GM13977 (cell line): ENCODE results near the gene EPN2.

ENCODE experiments used
- DNase-seq: peaks from one replicate; pipeline ENCODE4 v3.0.0; 2012; ENCODE audit warnings: low spot score
- in situ Hi-C: fragments of 300-500 bp; cut with MboI; formaldehyde crosslinking; loops from one replicate; pipeline ENCODE4 v1.12.0; 2022; ENCODE audit warnings: low sequenced_read_pairs, low pct_unique_long_range_greater_than_20kb, mixed read lengths, inconsistent platforms; ENCODE audit not compliant: unreplicated experiment
- TF ChIP-seq, protein P1 (sequence below): IDR thresholded peaks from 2 replicates; pipeline ENCODE4 v1.5.1; 2012; ENCODE audit warnings: mild to moderate bottlenecking, control low read depth; ENCODE audit not compliant: insufficient read depth; ENCODE audit errors: extremely low read depth, missing control alignments

The EPN2 gene

DNA sequence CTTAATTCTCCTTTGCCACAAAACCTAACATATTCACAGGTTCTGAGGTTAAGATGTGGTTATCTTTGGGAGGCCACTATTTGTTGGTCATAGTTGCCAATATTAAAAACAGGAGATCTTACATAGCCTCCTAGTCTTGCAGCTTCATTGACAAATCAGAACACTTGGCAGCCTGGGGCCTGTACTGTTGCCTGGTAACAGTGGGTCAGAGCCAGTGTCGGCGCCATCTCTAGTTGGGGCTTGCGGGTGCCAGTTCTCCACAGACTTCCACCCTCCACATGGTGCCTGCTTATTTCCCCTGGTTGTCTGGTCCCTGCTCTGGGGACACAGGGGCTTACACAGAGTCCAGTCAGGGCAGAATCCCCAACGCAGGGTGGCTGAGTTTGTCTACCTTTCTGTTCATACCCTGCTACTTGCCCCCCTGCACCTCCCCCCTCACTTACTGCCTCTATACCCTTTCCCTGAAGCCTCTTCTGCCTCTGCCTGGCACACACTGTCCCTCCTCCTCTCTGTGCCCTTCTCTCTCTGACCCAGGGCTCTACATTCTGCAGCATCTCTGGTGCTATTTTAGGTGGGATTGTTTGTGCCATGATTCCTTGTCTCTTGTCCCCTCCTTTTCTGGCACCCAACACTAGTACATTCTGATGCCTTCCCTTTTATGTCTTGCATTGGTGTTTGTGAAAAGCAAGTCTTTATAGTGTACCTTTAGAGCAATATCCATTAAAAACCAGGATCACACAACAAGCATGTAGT is 13.4 kb downstream of the EPN2 start:
- DNase-seq, result no peak
- in situ Hi-C loops, result no loop called here
- TF ChIP-seq, protein P1, sequence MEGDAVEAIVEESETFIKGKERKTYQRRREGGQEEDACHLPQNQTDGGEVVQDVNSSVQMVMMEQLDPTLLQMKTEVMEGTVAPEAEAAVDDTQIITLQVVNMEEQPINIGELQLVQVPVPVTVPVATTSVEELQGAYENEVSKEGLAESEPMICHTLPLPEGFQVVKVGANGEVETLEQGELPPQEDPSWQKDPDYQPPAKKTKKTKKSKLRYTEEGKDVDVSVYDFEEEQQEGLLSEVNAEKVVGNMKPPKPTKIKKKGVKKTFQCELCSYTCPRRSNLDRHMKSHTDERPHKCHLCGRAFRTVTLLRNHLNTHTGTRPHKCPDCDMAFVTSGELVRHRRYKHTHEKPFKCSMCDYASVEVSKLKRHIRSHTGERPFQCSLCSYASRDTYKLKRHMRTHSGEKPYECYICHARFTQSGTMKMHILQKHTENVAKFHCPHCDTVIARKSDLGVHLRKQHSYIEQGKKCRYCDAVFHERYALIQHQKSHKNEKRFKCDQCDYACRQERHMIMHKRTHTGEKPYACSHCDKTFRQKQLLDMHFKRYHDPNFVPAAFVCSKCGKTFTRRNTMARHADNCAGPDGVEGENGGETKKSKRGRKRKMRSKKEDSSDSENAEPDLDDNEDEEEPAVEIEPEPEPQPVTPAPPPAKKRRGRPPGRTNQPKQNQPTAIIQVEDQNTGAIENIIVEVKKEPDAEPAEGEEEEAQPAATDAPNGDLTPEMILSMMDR, result no peak

DNA sequence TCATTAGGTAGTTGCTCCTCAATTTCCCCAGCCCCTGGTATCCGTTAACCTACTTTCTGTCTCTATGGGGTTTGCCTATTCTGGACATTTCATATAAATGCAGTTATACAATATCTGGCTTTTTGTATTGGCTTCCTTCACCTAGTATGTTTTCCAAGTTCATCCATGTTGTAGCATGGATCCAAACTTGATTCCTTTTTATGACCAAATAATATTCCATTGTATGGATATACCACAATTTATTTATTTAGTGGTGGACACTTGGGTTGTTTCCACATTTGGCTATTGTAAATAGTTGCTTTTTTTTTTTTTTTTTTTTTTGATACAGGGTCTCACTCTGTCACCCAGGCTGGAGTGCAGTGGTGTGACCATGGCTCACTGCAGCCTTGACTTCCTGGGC is 15.9 kb downstream of the EPN2 start:
- TF ChIP-seq, protein P1, result no peak
- in situ Hi-C loops, result no loop called here
- DNase-seq, result no peak

DNA sequence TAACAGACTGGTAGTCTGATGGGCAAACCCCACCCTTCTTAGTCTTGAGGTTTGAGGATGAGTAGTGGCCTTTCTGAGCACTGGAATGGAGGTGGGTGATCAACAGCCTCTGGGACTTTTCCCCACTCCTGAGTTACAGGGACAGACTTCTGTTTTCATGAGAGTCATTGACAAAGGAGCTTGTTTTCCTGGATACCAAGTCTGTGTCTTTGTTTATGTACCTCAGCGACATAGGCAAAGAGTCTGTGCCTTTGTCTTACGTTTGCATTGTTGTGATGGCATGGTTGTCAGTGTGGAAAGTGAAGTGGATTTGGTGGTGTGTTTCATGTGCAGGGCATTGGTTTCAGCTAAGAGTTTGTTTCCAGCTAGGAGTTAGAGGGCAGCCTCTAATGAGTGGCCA is 17.5 kb downstream of the EPN2 start:
- DNase-seq, result no peak
- TF ChIP-seq, protein P1, result no peak
- in situ Hi-C loops, result no loop called here

DNA sequence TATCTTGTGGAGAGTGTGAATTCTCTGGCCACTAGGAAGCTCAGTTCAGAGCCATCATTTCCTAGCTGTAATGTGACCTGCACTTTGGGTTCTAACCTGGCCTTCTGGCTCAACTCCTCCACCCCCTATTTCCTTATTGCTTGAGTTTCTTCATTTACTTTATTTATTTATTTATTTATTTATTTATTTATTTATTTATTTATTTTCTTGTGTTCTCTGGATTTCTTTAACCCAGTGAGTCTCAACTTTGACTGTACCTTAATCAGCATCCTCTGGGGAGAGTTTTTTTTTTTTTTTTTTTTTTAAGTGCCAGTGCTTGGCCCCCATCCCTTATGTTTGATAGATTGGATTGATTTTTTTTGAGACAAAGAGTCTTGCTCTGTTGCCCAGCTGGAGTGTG is 18.1 kb downstream of the EPN2 start:
- TF ChIP-seq, protein P1, result no peak
- no peak for DNase-seq
- in situ Hi-C loops, result no loop called here

DNA sequence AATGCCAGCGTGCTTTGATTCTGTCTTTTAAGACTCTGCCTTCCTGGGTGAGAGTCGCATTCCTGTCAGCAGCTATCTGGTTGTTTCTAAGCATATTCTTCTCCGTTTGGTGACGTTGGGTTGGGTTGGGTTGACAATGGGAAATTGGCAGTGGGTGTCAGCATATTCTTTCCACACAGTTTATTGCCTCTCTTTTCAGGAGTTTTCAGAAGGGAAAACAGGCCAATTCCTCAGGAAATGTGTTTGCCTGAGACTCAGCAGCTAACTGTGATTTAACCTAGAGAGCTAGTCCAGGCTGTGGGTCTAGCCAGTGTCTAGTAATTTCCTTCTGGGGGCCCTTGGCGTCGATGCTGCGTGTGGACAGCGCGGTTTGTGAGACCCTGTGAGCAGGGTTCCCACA is 21.2 kb downstream of the EPN2 start:
- TF ChIP-seq, protein P1, result no peak
- in situ Hi-C loops, result no loop called here
- DNase-seq, result no peak

DNA sequence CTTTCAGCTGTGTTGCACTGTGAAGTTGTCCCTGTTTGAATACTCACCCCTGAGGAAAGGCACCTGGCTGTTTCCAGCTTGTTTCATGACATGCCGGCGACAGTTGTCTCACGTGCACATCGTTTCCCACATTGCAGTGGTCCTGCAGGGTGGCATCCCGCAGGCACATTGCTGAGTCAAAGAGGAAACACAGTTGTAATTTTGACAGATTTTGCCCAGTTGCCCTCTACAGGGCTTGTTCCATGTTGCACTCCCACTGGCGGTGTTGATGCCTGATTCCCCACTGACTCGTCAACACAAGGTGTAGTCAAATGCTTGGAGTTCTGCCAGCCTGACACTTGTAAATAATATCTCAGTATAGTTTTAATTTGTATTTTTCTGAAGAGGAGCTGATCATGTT is 23.8 kb downstream of the EPN2 start:
- TF ChIP-seq, protein P1, result no peak
- in situ Hi-C loops, result no loop called here
- no peak for DNase-seq
